A549 (cell line): ENCODE results near the gene SH2B3.

Experiments used
- CTCF ChIP-seq: fragments of >200 bp; sonication (Bioruptor Twin); formaldehyde crosslinking; IDR thresholded peaks from 3 replicates; pipeline ENCODE4 v1.5.1; 2016
- HEYL ChIP-seq: fragments of 250-450 bp; sonication (Bioruptor Pico); IDR thresholded peaks from 2 replicates; pipeline ENCODE4 v1.8.0; 2021; ENCODE audit warnings: mild to moderate bottlenecking, moderate library complexity
- JUN ChIP-seq, 2 experiments: fragments of >200 bp; sonication (Bioruptor Twin); formaldehyde crosslinking; IDR thresholded peaks; 2 replicates in 1 of 2; 3 replicates in 1 of 2; pipeline ENCODE4 v1.6.1; 2016 to 2017
- RAD21 ChIP-seq, 2 experiments: fragments of >200 bp in 1 of 2; sonication (Bioruptor Twin) in 1 of 2; formaldehyde crosslinking in 1 of 2; IDR thresholded peaks in 1 of 2; conservative IDR thresholded peaks in 1 of 2; 2 replicates in 1 of 2; 3 replicates in 1 of 2; pipeline ENCODE4 v1.6.1; 2012 to 2018; ENCODE audit warnings: inconsistent platforms in 1 of 2
- RFX5 ChIP-seq: fragments of 450-650 bp; IDR thresholded peaks from 2 replicates; pipeline ENCODE4 v1.7.1; 2014; ENCODE audit warnings: antibody characterized with exemption, mild to moderate bottlenecking, moderate library complexity
- ZFP36 ChIP-seq: fragments of 450-650 bp; IDR thresholded peaks from 2 replicates; pipeline ENCODE4 v1.6.1; 2014; ENCODE audit warnings: borderline replicate concordance; ENCODE audit not compliant: partially characterized antibody

DNA sequence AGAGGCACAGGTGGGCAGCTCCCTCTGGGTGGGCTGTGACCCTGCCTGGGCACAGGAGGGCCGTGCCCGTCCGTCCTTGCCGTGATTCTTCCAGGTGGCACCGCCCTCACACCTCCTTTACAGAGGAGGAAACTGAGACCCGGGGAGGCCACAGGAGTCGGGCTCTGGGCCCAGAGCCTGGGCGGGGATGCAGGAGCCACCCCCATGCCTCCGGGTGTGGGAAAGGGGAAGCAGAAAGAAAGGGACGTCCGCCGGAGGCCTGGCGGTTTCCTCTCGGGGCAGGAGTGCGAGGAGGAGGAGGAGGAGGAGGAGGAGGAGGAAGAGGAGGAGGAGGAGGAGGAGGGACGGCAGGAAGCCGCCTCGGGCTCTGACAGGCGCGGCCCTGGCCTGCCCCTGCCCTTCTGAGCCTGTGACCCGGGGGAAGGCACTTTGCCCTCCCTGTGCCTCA is 23.0 kb downstream of the SH2B3 start:
- no peak for TF ChIP-seq JUN (IDR thresholded peaks at IDR 0.05)
- TF ChIP-seq RFX5 = no peak
- TF ChIP-seq CTCF = no peak
- no peak for TF ChIP-seq HEYL (CRISPR knock-in tag)
- no peak for TF ChIP-seq ZFP36
- no peak for TF ChIP-seq RAD21 (conservative IDR thresholded peaks at IDR 0.05 in 1 of 2, IDR thresholded peaks at IDR 0.05 in 1 of 2)
